GM18505 (cell line): ENCODE measurements around the gene ST6GALNAC5.
"Not testable (repeated sequence)": the region's sequence is repeated elsewhere in the genome, so short reads cannot be mapped to it uniquely, and the experiment has no call there.

Source experiments
- ATAC-seq: cut with Tn5 transposase; IDR thresholded peaks from one replicate; pipeline ENCODE4 v1.9.1; 2021; ENCODE audit not compliant: unreplicated experiment
- POLR2A ChIP-seq: IDR thresholded peaks from 4 replicates; pipeline ENCODE4 v1.6.1; 2011; ENCODE audit warnings: borderline replicate concordance; ENCODE audit not compliant: insufficient read depth, insufficient read length; ENCODE audit errors: extremely low read depth

ST6GALNAC5 gene

GRCh38 chr1:76959556-76959955, 92.3 kb downstream of the ST6GALNAC5 start:
- ATAC-seq = no peak
- TF ChIP-seq POLR2A = no peak

- TF ChIP-seq POLR2A = no peak
- ATAC-seq = no peak
Measured at GRCh38 chr1:76961181-76961819, 94.0 kb downstream of the ST6GALNAC5 start.

GRCh38 chr1:76961820-76962207, 94.5 kb downstream of the ST6GALNAC5 start:
- TF ChIP-seq POLR2A = no peak
- no peak for ATAC-seq

- not testable (repeated sequence) for ATAC-seq
Measured at GRCh38 chr1:76981267-76981666, 114.0 kb downstream of the ST6GALNAC5 start.

- TF ChIP-seq POLR2A = no peak
Measured at GRCh38 chr1:76989976-76990375, 122.7 kb downstream of the ST6GALNAC5 start.

GRCh38 chr1:76993036-76993435, 125.8 kb downstream of the ST6GALNAC5 start:
- ATAC-seq = no peak
- TF ChIP-seq POLR2A = no peak

More at GRCh38 chr1:76989976-76990375, 122.7 kb downstream of the ST6GALNAC5 start:
- no peak for ATAC-seq

GRCh38 chr1:76998582-76999223, 131.4 kb downstream of the ST6GALNAC5 start:
- no peak for ATAC-seq
- no peak for TF ChIP-seq POLR2A

GRCh38 chr1:77007675-77008074, 140.4 kb downstream of the ST6GALNAC5 start:
- TF ChIP-seq POLR2A = no peak
- no peak for ATAC-seq

- no peak for ATAC-seq
- no peak for TF ChIP-seq POLR2A
Measured at GRCh38 chr1:77010937-77011336, 143.7 kb downstream of the ST6GALNAC5 start.

- ATAC-seq = no peak
- no peak for TF ChIP-seq POLR2A
Measured at GRCh38 chr1:77012066-77012465, 144.8 kb downstream of the ST6GALNAC5 start.

- ATAC-seq = no peak
- TF ChIP-seq POLR2A = no peak
Measured at GRCh38 chr1:77014073-77014788, 147.0 kb downstream of the ST6GALNAC5 start.

GRCh38 chr1:77015748-77016341, 148.6 kb downstream of the ST6GALNAC5 start:
- no peak for TF ChIP-seq POLR2A
- no peak for ATAC-seq

GRCh38 chr1:77016386-77016985, 149.2 kb downstream of the ST6GALNAC5 start:
- TF ChIP-seq POLR2A = no peak
- no peak for ATAC-seq
